ENCODE measurements around the gene NXPH1.

DNA sequence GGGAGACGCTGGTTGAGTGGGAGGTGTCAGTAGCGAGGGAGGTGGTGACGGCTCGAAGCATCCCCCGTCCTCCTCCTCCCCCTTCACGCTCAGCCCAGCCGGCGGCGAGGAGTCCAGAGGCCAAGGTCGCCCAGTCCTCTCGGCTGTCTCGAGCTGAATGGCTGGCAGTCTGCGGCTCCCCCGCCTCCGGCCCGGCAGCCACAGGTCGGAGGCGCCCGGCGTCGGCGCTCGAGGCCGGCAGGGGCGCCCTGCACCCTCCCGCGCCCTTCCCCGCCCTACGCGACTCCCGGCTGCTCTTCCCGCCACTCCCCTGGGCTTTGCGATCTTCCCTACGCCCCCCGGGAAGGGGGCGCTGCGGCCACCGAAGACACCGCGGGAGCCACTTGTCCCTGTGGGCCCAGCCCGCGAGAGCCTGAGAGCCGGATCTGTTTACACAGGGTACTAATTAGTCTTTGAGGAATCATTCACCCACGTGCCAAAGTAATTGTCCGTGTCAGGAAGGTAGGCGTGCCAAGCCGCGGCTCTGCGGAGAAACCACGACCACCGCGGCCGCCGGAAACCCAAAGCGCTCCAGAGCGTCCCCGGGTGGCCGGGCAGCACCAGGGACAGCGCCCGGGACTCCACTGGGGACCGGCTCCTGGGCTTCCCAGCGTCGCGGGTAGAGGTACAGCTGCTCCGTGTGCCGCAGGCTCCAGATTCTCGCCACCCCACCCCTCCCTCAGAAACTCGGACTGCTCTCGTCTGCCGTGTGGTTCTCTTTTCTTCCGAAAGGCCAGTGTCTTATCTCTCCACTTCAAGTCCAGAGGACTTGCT, at the start of gene NXPH1:
- TF ChIP-seq POLR2A (IDR thresholded peaks at IDR 0.05; ENCODE audit: low read depth, low read length), result no peak
- no peak for TF ChIP-seq POLR2AphosphoS5 (IDR thresholded peaks at IDR 0.05; ENCODE audit: low read depth, low read length)
- TF ChIP-seq TAF1 (IDR thresholded peaks at IDR 0.05; ENCODE audit: low read depth, low read length), result no peak
- no peak for TF ChIP-seq SPI1 (IDR thresholded peaks at IDR 0.05; ENCODE audit: low read depth, low read length)
- no peak for TF ChIP-seq PAX5 (IDR thresholded peaks at IDR 0.05; ENCODE audit: insufficient read depth, low read length, severe bottlenecking)
